ENCODE measurements around the gene UCP2.
"Not testable (repeated sequence)": the region's sequence is repeated elsewhere in the genome, so short reads cannot be mapped to it uniquely, and the experiment has no call there.

UCP2 gene

GRCh38 chr11:73939096-73939495 is 43.5 kb downstream of the UCP2 start:
- no peak for DNase-seq

GRCh38 chr11:73936047-73936446 is 46.6 kb downstream of the UCP2 start:
- not testable (repeated sequence) for DNase-seq

GRCh38 chr11:73932781-73933180 is 49.9 kb downstream of the UCP2 start:
- no peak for DNase-seq

DNA sequence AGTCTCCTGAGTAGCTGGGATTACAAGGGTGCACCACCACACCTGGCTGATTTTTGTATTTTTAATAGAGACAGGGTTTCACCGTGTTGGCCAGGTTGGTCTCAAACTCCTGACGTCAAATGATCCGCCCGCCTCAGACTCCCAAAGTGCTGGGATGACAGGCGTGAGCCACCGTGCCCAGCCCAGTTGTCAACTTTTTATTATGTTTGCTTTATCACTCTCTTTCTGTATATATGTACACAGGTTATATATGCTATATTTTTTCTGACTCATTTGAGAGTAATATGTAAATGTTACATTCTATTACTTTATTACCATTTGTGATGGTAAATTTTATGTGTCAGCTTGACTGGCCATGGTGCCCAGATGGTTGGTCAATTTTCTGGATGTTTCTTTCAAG is 50.7 kb downstream of the UCP2 start:
- DNase-seq = no peak

- DNase-seq = no peak
Observed at GRCh38 chr11:73931039-73931645, 51.5 kb downstream of the UCP2 start.

DNA sequence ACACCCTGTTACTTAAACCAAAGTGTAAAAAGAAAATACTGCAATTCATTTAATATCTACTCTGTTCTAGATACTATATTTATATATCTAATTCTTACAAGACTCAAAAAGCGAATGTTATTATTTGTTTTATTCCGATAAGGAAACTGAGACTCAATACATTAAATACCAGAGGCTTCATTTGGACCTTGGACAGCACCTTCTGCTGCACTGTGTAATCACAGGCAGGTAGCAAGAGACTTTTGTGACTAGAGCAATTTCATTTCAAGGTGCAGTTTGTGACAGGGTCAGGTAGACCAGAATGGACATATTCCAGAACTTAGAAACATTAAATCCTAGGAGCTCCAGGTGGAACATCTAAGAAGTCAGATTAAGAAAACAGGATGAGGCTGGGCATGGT is 53.3 kb downstream of the UCP2 start:
- no peak for DNase-seq
